Measurements from ENCODE around the gene PDCD11.

- no peak for TF ChIP-seq POLR2AphosphoS5 (IDR thresholded peaks at IDR 0.05; ENCODE audit: low read depth)
- TF ChIP-seq, protein P1, sequence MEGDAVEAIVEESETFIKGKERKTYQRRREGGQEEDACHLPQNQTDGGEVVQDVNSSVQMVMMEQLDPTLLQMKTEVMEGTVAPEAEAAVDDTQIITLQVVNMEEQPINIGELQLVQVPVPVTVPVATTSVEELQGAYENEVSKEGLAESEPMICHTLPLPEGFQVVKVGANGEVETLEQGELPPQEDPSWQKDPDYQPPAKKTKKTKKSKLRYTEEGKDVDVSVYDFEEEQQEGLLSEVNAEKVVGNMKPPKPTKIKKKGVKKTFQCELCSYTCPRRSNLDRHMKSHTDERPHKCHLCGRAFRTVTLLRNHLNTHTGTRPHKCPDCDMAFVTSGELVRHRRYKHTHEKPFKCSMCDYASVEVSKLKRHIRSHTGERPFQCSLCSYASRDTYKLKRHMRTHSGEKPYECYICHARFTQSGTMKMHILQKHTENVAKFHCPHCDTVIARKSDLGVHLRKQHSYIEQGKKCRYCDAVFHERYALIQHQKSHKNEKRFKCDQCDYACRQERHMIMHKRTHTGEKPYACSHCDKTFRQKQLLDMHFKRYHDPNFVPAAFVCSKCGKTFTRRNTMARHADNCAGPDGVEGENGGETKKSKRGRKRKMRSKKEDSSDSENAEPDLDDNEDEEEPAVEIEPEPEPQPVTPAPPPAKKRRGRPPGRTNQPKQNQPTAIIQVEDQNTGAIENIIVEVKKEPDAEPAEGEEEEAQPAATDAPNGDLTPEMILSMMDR (IDR thresholded peaks at IDR 0.05; ENCODE audit: insufficient read depth, low read length): no peak
- TF ChIP-seq GABPA (IDR thresholded peaks at IDR 0.05; ENCODE audit: low read depth): no peak
- TF ChIP-seq, protein P2, sequence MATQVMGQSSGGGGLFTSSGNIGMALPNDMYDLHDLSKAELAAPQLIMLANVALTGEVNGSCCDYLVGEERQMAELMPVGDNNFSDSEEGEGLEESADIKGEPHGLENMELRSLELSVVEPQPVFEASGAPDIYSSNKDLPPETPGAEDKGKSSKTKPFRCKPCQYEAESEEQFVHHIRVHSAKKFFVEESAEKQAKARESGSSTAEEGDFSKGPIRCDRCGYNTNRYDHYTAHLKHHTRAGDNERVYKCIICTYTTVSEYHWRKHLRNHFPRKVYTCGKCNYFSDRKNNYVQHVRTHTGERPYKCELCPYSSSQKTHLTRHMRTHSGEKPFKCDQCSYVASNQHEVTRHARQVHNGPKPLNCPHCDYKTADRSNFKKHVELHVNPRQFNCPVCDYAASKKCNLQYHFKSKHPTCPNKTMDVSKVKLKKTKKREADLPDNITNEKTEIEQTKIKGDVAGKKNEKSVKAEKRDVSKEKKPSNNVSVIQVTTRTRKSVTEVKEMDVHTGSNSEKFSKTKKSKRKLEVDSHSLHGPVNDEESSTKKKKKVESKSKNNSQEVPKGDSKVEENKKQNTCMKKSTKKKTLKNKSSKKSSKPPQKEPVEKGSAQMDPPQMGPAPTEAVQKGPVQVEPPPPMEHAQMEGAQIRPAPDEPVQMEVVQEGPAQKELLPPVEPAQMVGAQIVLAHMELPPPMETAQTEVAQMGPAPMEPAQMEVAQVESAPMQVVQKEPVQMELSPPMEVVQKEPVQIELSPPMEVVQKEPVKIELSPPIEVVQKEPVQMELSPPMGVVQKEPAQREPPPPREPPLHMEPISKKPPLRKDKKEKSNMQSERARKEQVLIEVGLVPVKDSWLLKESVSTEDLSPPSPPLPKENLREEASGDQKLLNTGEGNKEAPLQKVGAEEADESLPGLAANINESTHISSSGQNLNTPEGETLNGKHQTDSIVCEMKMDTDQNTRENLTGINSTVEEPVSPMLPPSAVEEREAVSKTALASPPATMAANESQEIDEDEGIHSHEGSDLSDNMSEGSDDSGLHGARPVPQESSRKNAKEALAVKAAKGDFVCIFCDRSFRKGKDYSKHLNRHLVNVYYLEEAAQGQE (IDR thresholded peaks at IDR 0.05; ENCODE audit: insufficient replicate concordance, low read depth): no peak
- TF ChIP-seq SPI1 (IDR thresholded peaks at IDR 0.05; ENCODE audit: borderline replicate concordance, low read depth): no peak
Observed at GRCh38 chr10:103447187-103447586, 50.8 kb downstream of the PDCD11 start.

Measured in HL-60 (cell line).